ENCODE measurements around the gene MAGEA12.
"Not testable (repeated sequence)": the region's sequence is repeated elsewhere in the genome, so short reads cannot be mapped to it uniquely, and the experiment has no call there.

Gene MAGEA12

DNA sequence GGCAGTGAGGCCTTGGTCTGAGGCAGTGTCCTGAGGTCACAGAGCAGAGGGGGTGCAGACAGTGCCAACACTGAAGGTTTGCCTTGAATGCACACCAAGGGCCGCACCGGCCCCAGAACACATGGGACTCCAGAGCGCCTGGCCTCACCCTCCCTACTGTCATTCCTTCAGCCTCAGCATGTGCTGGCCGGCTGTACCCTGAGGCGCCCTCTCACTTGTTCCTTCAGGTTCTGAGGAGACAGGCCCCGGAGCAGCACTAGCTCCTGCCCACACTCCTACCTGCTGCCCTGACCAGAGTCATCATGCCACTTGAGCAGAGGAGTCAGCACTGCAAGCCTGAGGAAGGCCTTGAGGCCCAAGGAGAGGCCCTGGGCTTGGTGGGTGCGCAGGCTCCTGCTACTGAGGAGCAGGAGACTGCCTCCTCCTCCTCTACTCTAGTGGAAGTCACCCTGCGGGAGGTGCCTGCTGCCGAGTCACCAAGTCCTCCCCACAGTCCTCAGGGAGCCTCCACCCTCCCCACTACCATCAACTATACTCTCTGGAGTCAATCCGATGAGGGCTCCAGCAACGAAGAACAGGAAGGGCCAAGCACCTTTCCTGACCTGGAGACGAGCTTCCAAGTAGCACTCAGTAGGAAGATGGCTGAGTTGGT is 2.4 kb downstream of the MAGEA12 start:
- no peak overlapping the region for H3K4me3 ChIP-seq (ENCODE audit: low read depth, low read length)
- TF ChIP-seq, protein P1, sequence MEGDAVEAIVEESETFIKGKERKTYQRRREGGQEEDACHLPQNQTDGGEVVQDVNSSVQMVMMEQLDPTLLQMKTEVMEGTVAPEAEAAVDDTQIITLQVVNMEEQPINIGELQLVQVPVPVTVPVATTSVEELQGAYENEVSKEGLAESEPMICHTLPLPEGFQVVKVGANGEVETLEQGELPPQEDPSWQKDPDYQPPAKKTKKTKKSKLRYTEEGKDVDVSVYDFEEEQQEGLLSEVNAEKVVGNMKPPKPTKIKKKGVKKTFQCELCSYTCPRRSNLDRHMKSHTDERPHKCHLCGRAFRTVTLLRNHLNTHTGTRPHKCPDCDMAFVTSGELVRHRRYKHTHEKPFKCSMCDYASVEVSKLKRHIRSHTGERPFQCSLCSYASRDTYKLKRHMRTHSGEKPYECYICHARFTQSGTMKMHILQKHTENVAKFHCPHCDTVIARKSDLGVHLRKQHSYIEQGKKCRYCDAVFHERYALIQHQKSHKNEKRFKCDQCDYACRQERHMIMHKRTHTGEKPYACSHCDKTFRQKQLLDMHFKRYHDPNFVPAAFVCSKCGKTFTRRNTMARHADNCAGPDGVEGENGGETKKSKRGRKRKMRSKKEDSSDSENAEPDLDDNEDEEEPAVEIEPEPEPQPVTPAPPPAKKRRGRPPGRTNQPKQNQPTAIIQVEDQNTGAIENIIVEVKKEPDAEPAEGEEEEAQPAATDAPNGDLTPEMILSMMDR (IDR thresholded peaks at IDR 0.05; ENCODE audit: borderline replicate concordance, insufficient read depth, low read depth, low read length): no peak

DNA sequence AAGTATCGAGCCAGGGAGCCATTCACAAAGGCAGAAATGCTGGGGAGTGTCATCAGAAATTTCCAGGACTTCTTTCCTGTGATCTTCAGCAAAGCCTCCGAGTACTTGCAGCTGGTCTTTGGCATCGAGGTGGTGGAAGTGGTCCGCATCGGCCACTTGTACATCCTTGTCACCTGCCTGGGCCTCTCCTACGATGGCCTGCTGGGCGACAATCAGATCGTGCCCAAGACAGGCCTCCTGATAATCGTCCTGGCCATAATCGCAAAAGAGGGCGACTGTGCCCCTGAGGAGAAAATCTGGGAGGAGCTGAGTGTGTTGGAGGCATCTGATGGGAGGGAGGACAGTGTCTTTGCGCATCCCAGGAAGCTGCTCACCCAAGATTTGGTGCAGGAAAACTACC is 3.0 kb downstream of the MAGEA12 start:
- not testable (repeated sequence) for H3K4me3 ChIP-seq (ENCODE audit: low read depth, low read length)

DNA sequence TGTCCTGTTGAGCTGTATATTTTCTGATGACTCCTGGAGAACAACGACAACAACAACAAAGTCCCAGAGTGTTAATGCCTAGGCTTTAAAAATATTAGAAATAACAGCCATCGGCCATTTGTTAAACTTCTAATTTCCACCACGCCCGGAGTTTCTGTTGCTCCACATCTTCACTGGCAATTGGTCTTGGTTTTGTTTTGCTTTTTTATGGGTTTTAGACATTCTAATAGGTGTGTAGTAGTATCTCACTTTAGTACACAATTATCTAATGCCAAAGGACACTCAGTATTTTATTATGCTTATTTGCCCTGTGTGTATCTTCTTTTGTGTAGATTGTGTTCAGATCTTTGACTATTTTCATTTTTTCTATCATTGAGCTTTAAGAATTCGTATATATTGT is 5.0 kb downstream of the MAGEA12 start:
- TF ChIP-seq, protein P1 (IDR thresholded peaks at IDR 0.05; ENCODE audit: borderline replicate concordance, insufficient read depth, low read depth, low read length): no peak
- H3K4me3 ChIP-seq (ENCODE audit: low read depth, low read length): no peak overlapping the region

DNA sequence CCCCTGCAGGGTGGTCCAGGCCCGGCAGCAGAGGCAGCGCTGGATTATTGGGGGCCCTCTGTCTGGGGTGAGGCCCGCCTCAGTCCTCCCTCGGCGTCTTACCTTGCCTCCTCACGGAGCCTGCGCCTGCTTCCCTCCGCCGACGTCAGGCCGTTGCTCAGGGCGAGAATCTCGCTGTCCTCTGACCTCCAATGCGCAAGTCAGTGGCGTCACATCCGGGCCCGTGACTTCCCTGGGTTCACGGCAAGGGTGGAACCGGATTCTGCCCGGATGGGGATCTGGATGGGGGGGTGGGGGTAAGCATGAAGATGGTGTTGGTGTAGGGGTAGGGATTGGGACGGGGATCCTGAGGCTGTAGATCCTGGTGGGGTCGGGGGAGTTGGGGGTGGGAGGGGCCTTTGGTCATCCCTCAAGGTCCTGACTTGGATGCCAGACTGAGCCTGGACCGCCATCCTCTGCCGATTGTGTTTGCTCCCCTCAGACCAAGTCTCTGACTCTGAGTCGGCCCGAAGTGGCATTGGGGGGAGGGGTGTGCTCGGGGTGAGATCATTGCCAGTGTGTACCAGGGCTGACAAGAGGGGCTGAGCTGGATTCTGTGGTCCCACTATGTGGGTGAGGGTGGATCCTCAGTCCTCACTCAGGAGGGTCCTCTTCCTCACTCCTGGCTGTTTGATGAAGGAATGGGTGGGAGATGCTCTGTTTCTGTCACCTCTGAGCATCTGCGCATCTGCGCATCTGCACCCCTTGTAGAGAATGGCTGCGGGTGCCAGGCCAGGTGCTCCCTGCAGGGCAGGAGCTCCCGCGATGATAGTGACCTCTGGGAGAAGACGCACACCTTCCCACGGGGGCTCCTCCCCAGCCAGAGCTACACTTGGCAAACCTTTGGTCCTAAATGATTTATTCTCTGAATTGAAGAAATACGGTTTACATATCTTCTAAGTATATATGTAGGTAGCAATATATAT is 20.4 kb downstream of the MAGEA12 start, which contains the start of gene MAGEA2:
Gene MAGEA2 (minus strand): TSS at position 157 of the 965 bp plus-strand sequence. CDS start 2,479 bp downstream, outside the sequence.
- H3K4me3 ChIP-seq (ENCODE audit: low read depth, low read length): not testable (repeated sequence)

DNA sequence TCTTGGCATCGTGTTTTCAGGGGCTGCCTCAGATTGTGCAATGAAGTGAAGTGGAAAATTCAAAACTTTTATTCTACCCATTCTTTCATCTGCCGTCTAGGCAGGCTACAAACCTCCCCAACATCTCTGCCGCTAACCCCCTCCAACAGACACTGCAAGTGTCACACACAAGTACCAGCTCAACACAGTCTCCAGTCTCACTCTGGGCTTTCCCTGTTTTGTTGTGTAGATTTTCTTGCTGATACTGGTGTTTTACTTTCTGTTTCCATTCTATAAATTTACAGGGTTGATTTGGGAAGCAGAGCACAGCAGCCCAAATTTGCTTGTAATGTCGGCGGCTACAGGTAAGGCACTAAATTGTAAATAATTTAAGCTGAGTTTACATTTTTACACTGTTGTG is 21.3 kb downstream of the MAGEA12 start:
- not testable (repeated sequence) for H3K4me3 ChIP-seq (ENCODE audit: low read depth, low read length)

DNA sequence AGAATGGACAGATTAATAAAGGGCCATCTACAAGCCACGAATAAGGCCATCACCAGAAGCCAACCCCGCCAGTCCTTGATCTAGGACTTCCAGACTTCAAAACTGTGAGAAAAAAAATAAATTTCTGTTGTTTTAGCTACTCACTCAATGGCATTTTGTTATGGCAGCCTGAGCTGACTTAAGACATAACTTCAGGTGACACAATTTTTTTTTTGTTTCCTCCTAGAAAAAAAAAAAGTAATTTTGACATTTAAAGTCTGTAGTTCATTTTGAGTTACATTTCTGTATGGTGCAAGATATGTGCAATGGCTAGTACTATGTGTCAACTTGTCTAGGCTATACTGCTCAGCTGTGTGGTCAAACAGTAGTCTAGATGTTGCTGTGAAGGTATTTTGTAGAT is 25.4 kb downstream of the MAGEA12 start, which contains the start of gene CSAG3:
Gene CSAG3 (plus strand): TSS at position 301 of the 400 bp plus-strand sequence.
- H3K4me3 ChIP-seq (ENCODE audit: low read depth, low read length): not testable (repeated sequence)

DNA sequence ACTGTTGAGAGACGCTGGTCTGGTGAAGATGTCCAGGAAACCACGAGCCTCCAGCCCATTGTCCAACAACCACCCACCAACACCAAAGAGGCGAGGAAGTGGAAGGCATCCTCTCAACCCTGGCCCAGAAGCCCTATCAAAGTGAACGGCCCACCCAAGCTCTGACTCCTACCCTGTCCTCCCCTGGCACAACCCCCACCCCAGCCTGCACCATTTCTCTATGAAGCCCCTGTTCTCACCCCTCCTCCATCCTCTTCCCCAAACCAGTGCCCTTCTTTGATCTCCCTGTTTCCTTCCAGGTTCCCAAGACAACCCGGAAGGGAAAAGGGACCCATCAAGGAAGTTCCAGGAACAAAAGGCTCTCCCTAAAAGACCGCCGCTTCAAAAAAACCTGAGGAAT is 26.0 kb downstream of the MAGEA12 start:
- H3K4me3 ChIP-seq (ENCODE audit: low read depth, low read length): not testable (repeated sequence)

DNA sequence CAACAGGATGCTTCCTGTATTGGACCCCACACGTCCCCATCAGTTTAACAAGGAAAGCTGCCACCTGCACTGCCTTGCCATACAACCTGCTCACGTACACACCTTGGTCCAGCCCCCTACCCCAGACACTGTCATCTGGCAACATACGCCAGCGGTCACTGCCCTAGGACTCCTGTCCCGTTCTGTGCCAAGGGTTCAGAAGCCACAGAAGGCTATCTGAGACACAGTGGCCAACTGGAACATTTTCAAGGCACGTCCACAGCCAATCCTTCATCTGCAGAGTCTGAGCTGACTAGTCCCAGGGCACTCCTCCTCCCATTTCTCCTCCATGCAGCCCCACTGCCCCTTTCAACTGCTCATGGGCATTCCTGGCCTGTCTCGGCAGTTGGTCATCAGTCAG is 28.0 kb downstream of the MAGEA12 start:
- not testable (repeated sequence) for H3K4me3 ChIP-seq (ENCODE audit: low read depth, low read length)

DNA sequence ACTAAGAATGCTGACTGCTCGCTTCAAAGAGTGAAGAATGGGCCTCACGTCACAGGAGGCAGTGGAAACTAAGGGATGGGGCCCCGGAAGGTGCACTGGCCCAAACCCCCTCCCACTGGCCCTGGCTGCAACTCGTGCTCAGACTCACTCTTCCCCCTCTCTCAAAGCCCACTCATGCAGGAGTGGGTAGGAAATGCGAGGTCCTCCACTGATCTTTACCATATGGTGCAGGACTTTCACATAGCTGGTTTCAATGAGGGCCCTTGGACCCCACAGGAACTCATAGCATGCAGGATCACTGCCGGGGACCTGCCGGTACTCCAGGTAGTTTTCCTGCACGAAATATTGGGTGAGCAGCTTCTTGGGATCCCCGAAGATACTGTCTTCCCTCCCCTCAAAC is 33.0 kb downstream of the MAGEA12 start:
- H3K4me3 ChIP-seq (ENCODE audit: low read depth, low read length): not testable (repeated sequence)

DNA sequence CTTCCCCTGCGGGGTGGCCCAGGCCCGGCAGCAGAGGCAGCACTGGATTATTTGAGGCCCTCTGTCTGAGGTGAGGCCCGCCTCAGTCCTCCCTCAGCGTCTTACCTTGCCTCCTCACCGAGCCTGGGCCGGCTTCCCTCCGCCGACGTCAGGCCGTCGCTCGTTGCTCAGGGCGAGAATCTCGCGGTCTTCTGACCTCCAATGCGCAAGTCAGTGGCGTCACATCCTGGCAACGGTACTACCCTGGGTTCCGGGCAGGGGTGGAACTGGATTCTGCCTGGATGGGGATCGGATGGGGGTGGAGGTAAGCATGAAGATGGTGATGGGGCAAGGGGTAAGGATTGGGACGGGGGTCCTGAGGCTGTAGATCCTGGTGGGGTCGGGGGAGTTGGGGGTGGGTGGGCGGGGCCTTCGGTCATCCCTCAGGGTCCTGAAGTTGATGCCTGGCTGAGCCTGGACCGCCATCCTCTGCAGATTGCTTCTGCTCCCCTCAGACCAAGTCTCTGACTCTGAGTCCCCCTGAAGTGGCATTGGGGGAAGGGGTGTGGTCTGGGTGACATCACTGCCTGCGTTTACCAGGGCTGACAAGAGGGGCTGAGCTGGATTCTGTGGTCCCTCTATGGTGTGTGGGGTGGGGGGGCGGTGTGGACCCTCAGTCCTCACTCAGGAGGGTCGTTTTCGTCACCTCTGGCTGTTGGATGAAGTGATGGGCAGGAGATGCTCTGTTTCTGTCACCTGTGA is 36.2 kb downstream of the MAGEA12 start, which contains the start of gene MAGEA6:
Gene MAGEA6 (minus strand): TSS at position 141 of the 741 bp plus-strand sequence. CDS start 2,039 bp downstream, outside the sequence.
- not testable (repeated sequence) for H3K4me3 ChIP-seq (ENCODE audit: low read depth, low read length)

DNA sequence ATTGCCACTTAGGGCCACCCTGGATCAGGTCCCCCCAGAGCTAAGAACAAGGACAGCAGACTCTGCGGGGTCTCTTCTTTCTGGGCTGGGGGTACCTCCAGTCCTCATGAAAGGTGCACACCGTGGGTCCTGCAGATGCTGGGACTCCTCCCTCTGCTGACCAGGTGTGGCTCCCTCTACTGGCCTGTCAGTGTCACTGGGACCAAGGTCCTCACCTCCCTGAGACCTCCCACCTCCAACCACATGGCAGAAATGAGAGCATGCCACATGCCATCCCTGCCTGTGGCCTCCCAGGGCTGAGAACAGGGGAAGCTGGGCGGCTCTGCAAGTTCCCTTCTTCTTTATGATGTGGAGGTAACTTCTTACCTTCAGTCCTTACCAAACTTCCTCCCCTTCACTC is 53.5 kb downstream of the MAGEA12 start:
- not testable (repeated sequence) for H3K4me3 ChIP-seq (ENCODE audit: low read depth, low read length)
